ENCODE results near the gene AGFG1. TPM values are rescaled to one million over a fixed set of nuclear protein-coding genes. Genes with fewer than 3 reads are reported as not detected.
"Not testable (repeated sequence)": the region's sequence is repeated elsewhere in the genome, so short reads cannot be mapped to it uniquely, and the experiment has no call there.

AGFG1 gene
- total RNA-seq, 2 donors from 2014 or later: 47.8 to 75.7 TPM

DNA sequence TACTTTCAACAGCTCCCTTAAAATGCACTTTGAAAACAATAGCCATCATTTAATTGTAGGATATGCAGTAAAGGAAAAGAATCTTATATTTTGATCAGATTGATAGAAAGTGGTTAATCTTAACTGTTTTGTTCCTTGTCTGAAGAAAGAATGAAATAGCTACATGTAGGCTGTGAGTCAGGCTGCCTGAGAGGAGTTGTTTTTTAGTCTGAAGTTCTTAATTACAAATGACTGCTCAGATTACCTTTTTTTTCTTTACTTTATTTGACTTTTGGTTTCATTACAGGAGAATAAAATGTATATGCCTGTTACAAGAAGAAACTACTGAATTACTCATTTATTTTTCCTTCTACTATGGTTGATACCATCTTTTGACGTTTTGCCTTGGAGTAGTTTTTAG, 56.8 kb downstream of the AGFG1 start:
- Histone ChIP-seq H3K27me3 (no peaks in the 10 kb centered on the region), H3K27ac (no peak overlapping the region), H3K36me3 (peaks cover 55% of the 10 kb centered on the region), H3K9me3 (no peaks in the 10 kb centered on the region), H3K4me3 (no peak overlapping the region), H3K4me1 (no peaks in the 10 kb centered on the region)
- DNase-seq (ENCODE audit: low spot score): no peak
- TF ChIP-seq, protein P1, sequence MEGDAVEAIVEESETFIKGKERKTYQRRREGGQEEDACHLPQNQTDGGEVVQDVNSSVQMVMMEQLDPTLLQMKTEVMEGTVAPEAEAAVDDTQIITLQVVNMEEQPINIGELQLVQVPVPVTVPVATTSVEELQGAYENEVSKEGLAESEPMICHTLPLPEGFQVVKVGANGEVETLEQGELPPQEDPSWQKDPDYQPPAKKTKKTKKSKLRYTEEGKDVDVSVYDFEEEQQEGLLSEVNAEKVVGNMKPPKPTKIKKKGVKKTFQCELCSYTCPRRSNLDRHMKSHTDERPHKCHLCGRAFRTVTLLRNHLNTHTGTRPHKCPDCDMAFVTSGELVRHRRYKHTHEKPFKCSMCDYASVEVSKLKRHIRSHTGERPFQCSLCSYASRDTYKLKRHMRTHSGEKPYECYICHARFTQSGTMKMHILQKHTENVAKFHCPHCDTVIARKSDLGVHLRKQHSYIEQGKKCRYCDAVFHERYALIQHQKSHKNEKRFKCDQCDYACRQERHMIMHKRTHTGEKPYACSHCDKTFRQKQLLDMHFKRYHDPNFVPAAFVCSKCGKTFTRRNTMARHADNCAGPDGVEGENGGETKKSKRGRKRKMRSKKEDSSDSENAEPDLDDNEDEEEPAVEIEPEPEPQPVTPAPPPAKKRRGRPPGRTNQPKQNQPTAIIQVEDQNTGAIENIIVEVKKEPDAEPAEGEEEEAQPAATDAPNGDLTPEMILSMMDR (IDR thresholded peaks at IDR 0.05): no peak

DNA sequence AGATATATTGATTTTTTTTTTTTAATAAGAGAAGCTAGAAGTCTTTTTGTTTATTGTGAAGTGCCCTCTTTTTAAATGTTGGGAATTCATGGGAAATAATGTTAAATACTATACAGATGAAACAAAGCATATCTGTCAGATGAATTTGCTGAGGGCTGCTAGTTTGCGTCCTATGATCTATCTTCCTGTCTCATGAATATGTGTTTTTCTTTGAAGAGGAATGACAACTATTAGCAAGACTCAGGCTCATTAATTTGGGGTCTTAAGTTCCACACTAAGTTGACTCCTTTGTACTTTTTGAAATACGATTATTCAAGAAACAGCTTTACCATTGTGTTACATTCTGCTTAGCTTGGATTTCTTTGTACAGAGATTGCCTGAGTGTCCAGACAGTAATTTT, 57.9 kb downstream of the AGFG1 start:
- Histone ChIP-seq H3K27me3 (no peaks in the 10 kb centered on the region), H3K9me3 (no peaks in the 10 kb centered on the region), H3K36me3 (peaks cover 55% of the 10 kb centered on the region), H3K27ac (no peak overlapping the region), H3K4me1 (no peaks in the 10 kb centered on the region), H3K4me3 (no peak overlapping the region)
- TF ChIP-seq, protein P1 (IDR thresholded peaks at IDR 0.05): no peak
- no peak for DNase-seq (ENCODE audit: low spot score)

DNA sequence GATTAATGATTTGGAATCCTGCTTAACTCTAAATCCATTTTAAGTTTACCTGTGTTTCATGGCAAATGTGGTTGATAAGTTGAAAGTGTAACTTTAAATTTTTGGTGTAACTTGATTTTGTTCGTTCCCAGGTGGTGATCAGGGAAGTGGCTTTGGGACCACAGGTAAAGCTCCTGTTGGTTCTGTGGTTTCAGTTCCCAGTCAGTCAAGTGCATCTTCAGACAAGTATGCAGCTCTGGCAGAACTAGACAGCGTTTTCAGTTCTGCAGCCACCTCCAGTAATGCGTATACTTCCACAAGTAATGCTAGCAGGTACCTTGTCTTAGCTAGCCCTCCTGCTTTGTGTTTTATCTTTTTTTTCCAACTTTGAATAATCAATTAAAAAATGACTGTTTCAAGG, 62.8 kb downstream of the AGFG1 start:
- Histone ChIP-seq H3K4me1 (no peaks in the 10 kb centered on the region), H3K36me3 (peaks cover 68% of the 10 kb centered on the region), H3K4me3 (no peak overlapping the region), H3K9me3 (no peaks in the 10 kb centered on the region), H3K27ac (no peak overlapping the region), H3K27me3 (no peaks in the 10 kb centered on the region)
- no peak for DNase-seq (ENCODE audit: low spot score)
- TF ChIP-seq, protein P1 (IDR thresholded peaks at IDR 0.05): no peak

DNA sequence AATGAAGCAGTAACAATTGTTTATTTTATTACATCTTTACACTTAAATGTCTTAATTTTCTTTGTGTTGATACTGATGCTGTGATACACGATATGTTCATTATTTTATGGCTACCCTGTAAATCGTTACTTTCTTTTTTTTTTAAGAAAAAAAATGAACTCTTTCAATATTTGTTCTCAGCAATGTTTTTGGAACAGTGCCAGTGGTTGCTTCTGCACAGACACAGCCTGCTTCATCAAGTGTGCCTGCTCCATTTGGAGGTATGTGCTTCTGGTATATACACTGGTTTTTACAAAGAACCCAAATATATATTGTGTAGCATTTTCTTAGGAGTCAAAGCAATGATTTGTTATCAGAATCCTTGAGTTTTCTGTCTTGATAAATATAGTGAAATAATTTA, 64.5 kb downstream of the AGFG1 start:
- Histone ChIP-seq H3K27ac (no peak overlapping the region), H3K27me3 (no peaks in the 10 kb centered on the region), H3K36me3 (peaks cover 77% of the 10 kb centered on the region), H3K4me1 (no peaks in the 10 kb centered on the region), H3K4me3 (no peak overlapping the region), H3K9me3 (peaks cover 0 to 12% of the 10 kb centered on the region in 2 donors)
- DNase-seq (ENCODE audit: low spot score): no peak
- TF ChIP-seq, protein P1 (IDR thresholded peaks at IDR 0.05): no peak

DNA sequence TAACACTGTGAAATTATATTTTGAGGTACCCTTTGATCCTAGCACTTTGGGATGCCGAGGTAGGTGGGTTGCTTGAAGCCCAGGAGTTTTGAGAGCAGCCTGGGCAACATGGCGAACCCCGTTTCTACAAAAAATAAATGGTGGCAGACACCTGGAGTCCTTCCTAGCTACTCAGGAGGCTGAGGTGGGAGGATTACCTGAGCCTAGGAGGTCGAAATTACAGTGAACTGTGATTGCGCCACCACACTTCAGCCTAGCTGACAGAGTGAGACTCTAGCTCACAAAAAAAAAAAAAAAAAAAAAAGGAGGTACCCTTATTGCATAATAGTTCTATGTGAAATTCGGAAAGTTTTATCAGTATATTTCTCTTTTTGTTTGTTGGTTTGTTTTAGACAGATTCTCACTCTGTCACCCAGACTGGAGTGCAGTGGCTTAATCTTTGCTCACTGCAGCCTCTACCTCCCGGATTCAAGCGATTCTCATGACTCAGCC, 67.6 kb downstream of the AGFG1 start:
- Histone ChIP-seq H3K27me3 (no peaks in the 10 kb centered on the region), H3K36me3 (peaks cover 53% of the 10 kb centered on the region)
- TF ChIP-seq, protein P1 (IDR thresholded peaks at IDR 0.05): no peak

DNA sequence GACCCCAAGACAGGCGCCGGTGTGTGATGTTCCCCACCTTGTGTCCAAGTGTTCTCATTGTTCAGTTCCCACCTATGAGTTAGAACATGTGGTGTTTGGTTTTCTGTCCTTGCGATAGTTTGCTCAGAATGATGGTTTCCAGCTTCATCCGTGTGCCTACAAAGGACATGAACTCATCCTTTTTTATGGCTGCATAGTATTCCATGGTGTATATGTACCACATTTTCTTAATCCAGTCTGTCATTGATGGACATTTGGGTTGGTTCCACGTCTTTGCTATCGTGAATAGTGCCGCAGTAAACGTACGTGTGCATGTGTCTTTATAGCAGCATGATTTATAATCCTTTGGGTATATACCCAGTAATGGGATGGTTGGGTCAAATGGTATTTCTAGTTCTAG, 68.4 kb downstream of the AGFG1 start:
- not testable (repeated sequence) for DNase-seq (ENCODE audit: low spot score); H3K27ac ChIP-seq; H3K4me3 ChIP-seq; H3K27me3 ChIP-seq; H3K4me1 ChIP-seq
- Histone ChIP-seq H3K9me3 (peaks cover 0 to 12% of the 10 kb centered on the region in 2 donors), H3K36me3 (peaks cover 49% of the 10 kb centered on the region)

More for the DNA sequence above, 67.6 kb downstream of the AGFG1 start:
- no peak overlapping the region for H3K4me3 ChIP-seq
- DNase-seq (ENCODE audit: low spot score): no peak
- H3K27ac ChIP-seq: no peak overlapping the region
- H3K9me3 ChIP-seq: peaks cover 0 to 12% of the 10 kb centered on the region in 2 donors
- H3K4me1 ChIP-seq: no peaks in the 10 kb centered on the region

Measured in right atrium auricular region (tissue), 2 donors.